HG02763 (cell line): Measurements from ENCODE around the gene TMEM8B.

Experiments
- ATAC-seq: cut with Tn5 transposase; IDR thresholded peaks from one replicate; pipeline ENCODE4 v1.9.1; 2021; ENCODE audit warnings: mild to moderate bottlenecking, moderate library complexity; ENCODE audit not compliant: unreplicated experiment

Gene TMEM8B

DNA sequence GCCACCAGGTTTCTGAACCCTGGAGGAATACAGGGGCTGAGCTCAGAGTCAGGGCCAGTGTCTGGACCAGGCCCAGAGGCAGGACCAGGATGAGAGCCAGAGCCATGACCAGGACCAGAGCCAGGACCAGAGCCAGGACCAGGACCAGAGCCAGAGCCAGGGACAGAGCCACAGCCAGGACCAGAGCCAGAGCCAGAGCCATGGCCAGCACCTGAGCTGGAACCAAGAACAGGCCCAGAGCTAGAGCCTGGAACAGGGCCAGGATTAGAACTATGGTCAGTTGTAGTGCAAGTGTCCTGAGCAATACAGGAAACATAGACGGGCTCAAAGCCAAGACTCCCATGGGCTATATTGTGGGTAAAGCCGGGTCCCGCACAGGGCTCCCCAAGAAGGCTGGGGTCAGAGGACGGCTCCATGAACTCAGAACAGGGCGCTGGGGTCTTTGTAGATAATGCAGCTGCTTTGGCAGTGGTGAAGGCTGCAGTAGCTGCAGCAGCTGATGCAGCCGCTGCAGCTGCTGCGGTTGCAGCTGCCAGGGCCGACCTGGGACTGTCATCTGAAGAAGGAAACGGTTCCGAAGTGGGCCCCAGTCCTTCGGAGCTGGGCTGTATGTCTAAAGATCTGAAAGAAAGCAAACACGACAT is 17.5 kb upstream of the TMEM8B start:
- no peak for ATAC-seq

DNA sequence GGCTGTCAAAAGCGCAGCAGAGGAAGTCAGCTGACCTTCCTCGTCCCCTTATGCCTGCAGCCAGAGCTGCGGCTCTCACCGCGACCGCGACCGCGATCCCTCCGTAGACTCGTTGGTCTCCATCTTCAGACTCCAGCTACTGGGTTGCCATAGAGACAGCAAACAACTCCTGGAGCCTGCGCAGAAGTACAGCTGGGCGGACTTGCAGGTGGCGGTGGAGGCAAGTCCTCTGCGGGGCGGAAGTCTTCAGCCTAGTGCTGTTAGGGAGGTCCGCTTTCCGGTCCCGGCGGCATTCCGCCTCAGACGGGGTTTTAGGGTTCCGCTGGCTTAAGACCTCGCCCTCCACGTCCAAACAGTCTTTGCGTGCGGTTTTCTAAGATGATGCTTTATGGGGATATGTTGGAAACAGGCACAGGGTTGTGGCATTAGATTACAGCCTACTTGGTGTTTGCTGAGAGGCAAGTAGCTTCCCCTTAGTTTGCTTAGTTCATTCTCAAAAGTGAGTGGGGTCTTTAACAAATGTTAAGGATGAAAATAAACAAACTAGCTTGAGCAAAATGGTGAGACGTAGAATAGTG is 16.9 kb upstream of the TMEM8B start, which contains the start of gene SPAG8:
TSS of gene SPAG8 (minus strand) at position 238 of the 578 bp plus-strand sequence. CDS start at position 123, 115 bp downstream.
- ATAC-seq, result peak; percentile 51

DNA sequence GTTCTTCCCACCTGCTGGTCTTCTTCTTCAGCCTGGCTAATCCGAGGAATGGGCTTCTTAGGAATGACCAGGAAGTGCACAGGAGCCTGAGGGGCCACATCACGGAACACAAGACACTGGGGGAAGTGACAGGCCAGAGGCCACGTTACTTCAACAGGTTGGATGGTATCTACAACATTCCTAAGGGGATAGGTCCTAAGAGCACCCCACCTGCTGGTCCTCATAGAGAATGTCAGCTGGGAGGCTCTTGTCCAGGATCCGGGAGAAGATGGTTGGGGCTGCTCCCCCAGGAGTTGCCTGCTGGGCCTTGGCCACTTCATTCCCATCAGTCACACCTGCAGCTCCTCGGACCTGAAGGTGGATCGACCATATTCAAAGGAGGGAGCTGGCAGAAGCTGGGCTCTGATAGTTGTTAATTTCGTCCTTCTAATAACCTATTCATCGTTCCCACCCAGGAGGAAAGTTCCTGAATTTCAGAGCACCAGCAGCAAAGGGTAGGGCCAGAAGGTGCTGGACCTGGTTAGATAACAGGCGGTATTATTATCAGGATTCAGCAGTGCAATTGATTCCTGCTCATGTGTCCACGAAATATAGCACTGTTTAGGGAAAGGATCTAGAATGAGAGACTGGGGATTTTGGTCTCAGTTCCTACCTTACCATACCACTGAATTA is 15.5 kb upstream of the TMEM8B start:
- ATAC-seq, result no peak

DNA sequence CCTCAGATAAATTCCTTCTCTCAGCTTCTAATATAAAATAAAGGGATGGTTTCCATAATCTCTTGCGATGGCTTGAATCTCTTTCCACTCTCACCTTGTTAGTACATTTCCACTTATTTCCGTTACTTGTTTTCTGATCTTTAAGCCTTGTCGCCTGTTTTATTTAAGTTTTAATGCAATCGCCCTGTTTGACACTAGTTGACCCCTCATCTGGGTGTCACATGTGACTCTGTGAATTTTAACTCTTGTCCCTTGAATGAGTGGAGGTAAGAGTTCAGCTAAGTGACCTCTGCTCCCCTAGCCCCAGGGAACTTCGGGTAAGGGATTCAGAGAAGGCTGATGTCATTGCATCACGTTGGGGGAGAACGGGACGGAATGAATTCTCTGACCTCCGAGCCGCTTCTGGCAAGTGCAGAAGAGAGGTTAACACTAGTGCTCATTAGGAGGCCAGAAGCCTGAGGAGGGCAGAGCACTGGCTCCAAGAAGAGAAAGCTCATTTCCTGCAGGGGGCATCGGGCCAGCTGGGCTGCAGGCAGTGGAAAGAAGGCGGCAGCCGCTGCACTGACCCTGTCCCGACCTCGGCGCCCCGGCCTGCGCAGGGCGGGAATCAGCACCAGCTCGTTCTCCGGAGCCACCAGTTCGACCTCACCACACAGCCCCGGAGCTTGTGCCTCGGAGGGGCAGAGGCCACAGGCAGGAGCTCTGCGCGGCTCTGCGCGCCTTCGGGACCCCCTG is 14.8 kb upstream of the TMEM8B start:
- peak; percentile 17 for ATAC-seq

DNA sequence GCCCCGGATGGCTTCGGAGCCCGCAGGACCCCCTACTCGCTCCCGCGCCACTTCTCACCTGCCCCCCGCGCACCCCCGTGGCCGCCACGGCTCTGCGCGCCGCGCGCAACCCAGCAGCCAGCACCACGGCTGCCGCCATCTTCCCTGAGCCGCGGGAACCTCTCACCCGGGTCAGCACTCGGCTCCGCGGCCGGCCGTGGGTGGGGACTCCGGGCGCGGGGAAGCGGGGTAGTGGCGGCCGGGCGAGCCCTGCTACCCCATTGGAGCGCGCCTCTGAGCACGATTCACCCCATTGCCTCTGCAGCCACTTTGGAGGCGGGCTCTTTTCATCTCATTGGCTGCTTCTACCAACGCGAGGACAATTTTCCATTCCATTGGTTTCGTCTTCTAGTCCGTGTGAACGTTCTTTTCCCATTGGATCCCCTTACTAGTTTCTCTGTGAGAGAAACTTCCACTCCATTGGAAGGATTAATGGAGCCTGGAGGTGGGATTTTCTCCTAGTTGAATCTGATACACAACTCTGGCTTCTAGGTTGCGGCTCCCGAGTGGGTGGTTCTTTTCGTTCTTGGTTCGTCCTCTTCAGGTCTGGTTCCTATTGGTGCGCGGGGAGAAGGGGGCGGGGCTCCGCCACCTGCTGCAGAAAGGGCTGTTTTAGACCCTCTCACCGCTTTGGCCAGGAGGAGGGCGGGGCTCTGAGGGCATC is 14.0 kb upstream of the TMEM8B start, which contains the start of gene HINT2:
TSS of gene HINT2 (minus strand) at position 202 of the 703 bp plus-strand sequence. CDS start at position 139, 63 bp downstream.
- peak; percentile 70 for ATAC-seq

DNA sequence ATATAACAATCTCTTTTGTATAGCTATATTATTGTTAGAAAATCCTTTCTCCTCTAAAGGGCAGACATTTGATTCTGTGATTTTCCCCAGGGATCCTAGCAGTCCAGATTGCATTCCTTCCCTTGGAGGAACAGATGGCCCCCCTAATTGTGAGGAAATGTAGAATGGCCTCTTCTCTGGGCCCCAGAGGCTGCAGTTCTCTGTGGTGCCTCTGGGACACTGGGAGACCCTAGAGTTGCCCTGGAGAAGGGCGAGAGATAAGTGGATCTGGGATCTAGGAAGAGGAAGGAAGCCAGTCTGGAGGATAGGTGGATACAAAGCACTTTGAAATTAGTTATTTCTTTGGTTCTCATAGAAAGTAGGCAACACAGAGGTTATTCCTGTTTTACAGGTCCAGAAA is 12.3 kb upstream of the TMEM8B start:
- ATAC-seq, result no peak

DNA sequence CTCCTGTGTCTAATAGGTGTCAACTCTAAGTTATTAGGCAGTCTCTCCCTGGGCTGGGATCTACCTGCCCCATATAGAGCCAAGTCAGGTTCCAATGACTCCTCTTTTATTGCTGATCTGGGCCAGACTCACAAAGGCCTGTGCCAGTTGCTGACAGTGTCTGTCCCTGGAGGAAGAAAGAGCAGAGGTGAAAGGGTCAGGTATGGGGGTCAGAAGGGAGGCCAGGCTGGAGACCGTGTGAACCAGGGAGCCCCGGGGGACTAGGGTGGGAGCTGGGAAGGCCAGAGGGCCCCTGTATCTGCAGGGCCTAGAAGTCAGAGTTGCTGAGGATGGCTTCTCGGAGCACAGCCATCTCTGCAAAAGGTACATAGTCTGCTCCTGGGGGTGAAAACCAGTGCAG is 10.7 kb upstream of the TMEM8B start:
- ATAC-seq, result no peak

DNA sequence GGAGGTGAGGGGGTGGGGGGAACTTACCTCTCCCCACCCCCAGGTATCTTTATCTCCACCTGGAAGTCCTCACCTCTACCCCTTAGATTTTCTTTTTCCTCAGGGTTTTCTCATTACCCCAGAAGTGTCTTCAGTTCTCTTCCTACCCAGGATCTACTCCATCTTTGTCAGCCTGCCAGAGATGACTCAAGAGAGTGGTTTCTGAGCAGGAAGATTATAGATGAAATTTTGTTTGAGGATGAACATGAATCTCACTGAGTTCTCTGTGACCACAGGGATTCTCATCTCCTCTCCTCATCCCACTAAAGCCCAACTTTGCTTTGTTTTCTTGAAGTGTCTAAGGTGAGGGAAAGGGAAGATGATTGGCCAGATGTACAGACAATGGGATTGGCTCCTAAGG is 9.0 kb upstream of the TMEM8B start:
- ATAC-seq, result no peak

DNA sequence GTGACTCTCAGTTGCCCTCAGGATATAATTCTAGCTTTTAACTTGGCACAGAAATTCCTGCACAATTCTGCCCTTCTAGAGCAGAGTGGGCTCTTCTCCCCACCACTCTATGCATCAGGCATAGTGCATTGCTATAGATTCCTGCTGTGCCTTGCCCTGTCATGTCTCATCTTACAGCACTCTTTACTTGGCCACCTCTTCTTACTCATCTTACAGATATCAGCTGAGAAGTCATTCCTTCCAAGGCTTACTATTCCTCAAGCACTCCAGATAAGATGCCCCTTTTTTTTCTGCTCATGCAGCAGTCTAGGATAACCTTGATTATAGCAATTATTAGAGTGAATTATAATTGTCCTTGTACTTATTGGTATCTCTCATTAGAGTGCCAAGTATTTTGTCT is 6.1 kb upstream of the TMEM8B start:
- no peak for ATAC-seq

DNA sequence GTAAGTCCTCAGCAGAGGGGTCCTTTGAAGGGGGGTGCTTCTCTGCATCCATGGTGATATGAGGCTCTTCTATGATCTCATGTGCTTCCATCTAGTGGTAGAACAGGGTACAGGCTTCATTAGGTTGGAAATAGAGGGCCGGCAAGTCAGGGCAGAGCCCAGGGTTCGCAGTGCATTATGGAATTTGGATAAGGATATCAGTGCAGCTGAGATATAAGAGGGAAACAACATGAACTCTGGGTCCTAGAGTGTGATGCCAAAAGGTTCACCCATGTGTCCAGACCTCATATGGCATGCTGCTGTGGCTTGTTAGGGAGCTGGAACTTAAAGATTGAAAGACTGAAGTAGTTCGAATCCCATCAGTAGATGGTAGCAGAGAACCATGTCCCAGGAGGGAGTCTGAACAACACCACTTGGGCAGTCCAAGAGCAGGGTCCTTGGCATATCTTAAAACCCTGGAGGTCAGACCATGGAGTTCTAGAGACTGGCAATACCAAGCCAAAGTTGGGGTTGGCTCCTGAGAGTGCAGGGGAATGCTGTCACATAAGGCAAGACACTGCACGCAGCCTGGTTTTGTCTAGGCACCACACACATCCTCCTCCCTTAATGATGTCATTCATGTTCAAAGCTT is 2.8 kb upstream of the TMEM8B start:
- ATAC-seq, result no peak

DNA sequence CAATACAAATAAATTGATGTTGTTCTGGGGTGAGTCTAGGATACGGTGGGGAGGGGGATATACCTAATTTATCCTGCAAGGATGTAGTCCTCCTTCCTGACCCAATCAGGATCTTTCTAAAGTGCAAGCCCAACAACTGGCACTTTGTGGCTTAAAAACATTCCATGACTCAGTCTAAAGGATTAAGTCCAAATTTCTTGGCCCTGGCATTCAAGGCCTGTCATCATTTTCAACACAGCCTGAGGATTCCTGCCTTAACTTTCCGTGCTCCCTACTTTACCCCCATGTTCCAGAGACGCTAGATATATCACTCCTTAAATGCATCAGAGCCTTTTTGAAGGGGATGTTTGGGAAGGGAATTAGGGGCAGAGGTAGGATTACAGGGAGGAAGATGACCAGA is 1.5 kb upstream of the TMEM8B start:
- no peak for ATAC-seq

DNA sequence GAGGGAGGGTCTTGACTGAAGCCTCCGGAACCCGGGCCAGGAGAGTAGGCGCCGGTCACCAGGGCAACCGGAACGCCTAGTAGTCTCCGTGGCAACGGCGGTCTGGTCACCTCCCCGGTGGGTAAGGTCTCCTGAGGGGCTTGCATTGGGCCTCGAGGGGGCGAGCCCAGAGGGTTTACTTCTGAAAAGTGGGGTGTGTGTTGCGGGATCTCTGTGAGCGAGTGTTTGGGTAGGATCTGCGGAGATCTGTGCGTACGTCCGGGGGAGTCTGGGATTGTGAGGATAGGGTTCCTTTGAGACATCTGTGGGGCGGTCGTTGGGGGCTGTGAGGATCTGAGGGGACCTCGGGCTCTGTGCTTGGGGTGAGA is 328 bp upstream of the TMEM8B start, which contains the start of gene FAM221B:
TSS of gene FAM221B (minus strand) at position 17 of the 368 bp plus-strand sequence. CDS start 2,571 bp downstream, outside the sequence.
- ATAC-seq, result no peak

DNA sequence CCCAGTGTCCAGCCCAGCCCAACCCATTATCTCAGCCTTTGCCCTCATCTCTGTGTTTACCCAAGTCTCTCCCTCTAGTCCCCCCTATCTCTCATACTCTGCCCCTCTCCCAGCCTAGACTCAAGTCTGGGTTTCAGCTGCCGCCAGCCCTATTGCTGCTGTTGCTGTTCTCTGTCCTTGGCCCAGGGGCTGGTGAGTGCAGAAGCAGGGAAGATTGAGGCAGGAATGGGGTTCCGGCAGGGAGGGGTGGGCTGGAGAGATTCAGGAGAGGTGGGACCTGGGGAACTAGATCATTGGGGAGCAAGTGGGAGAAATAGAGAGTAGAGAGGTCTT is 702 bp downstream of the TMEM8B start:
- no peak for ATAC-seq

DNA sequence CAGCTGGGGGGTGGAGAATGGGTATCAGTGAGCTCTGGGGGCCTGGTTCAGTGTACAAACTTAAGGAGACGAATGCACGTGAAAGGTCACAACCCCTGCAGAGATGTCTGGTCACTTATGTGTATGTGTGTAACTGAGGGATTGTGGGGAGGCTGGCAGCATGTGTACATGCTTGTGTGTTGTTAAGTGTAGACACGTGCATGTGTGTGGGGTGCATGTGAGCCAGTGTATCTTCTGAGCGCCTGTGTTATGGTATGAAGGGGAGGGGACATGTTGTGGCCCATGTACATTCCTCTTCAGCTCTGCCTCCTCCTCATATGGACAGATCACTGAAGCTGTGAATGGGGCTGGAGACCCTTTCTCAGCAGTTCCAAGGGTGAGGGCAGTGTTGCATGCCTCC is 2.0 kb downstream of the TMEM8B start:
- ATAC-seq, result no peak

DNA sequence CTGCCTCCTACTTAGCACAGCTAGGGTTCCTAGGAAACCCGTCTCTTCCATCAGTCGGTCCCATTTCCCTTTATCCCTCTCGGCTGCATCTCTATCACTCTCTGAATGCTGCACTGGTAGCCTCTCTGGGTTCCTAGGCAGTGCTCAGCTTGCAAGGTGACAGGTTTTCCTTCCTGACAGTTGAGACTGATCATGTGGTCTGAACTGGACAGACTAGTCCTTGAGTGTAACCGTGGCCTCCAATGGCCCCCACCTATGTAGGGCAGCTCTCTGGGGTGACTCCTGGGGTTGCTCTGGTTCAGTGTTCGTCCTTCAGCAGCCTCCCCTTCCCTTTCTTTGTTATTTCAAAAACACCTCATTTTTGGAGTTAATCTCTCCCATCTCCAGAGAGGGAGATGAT is 3.8 kb downstream of the TMEM8B start:
- no peak for ATAC-seq

DNA sequence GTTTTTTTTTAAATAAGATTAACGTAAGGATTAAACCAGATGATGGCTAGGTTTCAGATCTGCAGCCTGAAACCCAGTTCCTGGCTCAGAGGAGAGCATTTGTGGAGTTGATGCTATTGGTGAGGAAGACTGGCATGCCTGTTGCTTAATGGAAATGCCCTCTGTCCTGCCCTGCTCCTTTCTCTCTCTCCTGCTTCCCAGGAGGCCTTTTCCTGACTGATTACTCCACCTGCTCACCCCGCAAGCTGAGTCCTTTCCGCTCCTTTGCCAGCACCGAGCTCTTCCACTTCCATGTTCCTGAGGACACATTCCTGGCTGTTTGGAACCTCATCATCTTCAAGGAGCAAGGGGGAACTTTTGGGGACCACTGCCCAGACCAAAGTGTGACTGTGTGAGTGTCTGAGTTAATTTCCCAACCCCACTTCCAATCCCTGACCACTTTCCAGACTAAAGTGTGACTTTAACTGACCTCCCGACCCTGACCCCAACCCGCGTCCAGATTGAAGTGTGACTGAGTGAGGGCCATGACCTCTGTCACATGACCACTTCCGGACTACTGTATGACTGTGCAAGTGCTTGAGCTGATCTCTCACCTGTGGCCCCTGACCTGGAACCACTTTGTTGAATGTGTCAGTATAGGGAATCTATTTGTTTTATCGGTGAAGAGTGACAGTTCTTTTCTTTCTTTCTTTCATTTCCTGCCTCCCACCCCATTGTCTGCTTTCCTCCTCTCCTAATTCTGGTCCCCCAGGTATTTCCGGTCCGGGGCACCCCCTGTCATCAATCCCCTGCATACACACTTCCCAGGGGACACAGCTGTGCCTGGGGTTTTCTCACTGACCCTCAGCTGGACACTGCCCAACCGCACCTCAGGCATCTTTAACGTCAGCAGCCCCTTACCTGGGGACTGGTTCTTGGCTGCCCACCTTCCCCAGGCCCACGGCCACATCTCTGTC is 5.5 kb downstream of the TMEM8B start:
- no peak for ATAC-seq

DNA sequence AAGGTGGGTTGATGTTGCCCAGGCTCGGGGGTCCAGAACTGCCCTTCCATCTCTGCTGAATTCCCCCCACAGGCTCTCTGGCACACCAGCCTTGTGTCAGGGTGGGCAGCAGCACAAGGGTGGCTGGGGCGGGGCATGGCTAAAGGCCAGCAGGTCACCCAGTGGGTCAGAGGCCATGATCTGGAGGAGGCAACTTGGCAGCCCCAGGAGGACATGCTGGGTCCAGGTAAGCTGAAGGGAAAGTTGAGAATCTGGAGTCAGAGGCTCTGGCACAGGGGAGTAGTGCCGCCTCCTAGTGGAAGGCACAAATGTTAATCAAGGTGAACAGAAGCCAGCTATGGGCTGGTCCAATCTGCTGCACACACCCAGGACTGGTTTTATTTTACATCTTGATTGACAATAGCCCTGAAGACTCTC is 6.2 kb downstream of the TMEM8B start:
- no peak for ATAC-seq

DNA sequence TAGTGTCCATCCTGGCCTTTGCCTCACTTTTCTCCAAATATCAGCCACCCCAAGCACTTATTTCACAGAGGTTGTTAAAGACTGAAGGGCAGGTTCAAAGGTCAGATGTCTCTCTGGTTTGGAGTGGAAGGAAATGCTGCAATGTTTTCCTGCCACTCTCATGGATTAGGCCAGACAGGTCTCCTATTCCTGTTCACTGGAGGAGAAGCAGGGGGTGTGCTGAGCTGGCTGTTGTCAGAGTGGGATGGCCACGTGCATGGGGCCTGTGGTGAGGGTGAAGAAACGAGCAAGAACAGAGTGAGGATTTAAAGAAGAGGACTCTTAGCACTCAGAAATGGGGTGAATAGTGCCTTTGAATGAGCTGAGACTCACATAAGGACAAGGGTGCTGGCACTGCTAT is 6.7 kb downstream of the TMEM8B start:
- no peak for ATAC-seq

DNA sequence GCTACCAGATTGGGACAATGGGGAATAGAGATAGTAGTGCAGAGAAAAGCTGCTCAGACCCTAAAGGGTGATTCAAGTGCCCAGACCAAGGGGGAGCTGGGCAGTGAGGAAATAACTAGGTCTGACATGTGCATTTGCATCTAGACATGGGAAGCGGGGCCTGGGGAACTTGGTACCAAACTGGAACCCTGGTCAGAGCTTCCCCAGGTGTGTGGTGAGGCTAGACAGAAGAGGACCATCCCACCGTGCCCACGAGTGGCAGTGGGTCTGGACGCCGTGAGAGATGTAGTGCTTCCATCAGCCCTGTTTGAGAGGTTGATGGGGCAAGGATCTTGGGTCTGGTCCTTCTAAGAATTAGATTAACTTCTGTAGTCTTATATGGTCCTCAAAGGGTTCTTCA is 7.6 kb downstream of the TMEM8B start:
- no peak for ATAC-seq
